ENCODE data around the gene SLC16A9.

DNA sequence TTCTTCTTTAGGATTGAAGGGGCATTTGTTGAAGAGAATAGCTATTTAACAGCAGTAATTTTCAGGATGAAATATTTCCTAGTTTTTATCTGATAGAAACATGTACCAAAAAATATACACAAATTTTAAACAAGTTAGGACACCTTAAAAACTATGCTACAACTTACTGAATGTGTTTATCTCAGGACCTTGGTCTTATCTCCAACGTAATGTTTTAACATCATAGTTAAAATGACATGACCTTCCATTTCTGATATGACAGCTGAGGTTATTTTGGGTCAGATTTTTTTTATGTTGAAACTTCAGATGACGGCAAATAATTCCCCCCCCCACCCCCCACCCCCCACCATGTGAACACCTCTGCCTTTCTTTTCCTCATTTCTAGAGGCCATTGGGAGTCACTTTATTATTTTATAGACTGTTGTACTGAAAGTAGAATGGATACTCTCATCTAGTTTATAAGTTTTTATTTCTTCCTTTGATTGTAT is 35.6 kb upstream of the SLC16A9 start:
- no peak for TF ChIP-seq CTCF (conservative IDR thresholded peaks at IDR 0.05)
- TF ChIP-seq ZFX (IDR thresholded peaks at IDR 0.05): no peak

All from C4-2B (cell line).